CD4-positive, alpha-beta T cell treated with Interleukin-6 at 100 ng/mL for 8 hours (primary cell): Measurements from ENCODE around the gene PTPRH.
"Not testable (repeated sequence)": the region's sequence is repeated elsewhere in the genome, so short reads cannot be mapped to it uniquely, and the experiment has no call there.

Source experiments
- DNase-seq: peaks from one replicate; pipeline ENCODE4 v3.0.0-alpha.2; 2020; ENCODE audit warnings: mixed read lengths, low spot score

Gene PTPRH

GRCh38 chr19:55158423-55158822 lies 50.9 kb downstream of the PTPRH start:
- DNase-seq = no peak

- DNase-seq = no peak
Measured at GRCh38 chr19:55157064-55157908, 52.0 kb downstream of the PTPRH start, which contains the start of gene TNNI3. TSS of gene TNNI3 (minus strand) at chr19:55157732. CDS start at chr19:55157589, 143 bp downstream.

GRCh38 chr19:55156202-55157063 lies 52.9 kb downstream of the PTPRH start:
- no peak for DNase-seq

- DNase-seq = not testable (repeated sequence)
Measured at GRCh38 chr19:55155784-55156183, 53.5 kb downstream of the PTPRH start.

GRCh38 chr19:55153652-55154264 lies 55.5 kb downstream of the PTPRH start:
- DNase-seq = no peak

GRCh38 chr19:55152017-55152416 lies 57.3 kb downstream of the PTPRH start:
- no peak for DNase-seq

- DNase-seq = no peak
Measured at GRCh38 chr19:55149078-55150003, 60.0 kb downstream of the PTPRH start, which contains the start of gene TNNT1. TSS of gene TNNT1 (minus strand) at chr19:55149206. CDS start at chr19:55147157, 2,049 bp downstream.

GRCh38 chr19:55147545-55148251 lies 61.6 kb downstream of the PTPRH start:
- no peak for DNase-seq

- DNase-seq = no peak
Measured at GRCh38 chr19:55146705-55147273, 62.5 kb downstream of the PTPRH start.

- no peak for DNase-seq
Measured at GRCh38 chr19:55146078-55146704, 63.1 kb downstream of the PTPRH start.

- no peak for DNase-seq
Measured at GRCh38 chr19:55145232-55145631, 64.1 kb downstream of the PTPRH start.

GRCh38 chr19:55141696-55142095 lies 67.6 kb downstream of the PTPRH start:
- no peak for DNase-seq

GRCh38 chr19:55137915-55138314 lies 71.4 kb downstream of the PTPRH start:
- no peak for DNase-seq

- no peak for DNase-seq
Measured at GRCh38 chr19:55136399-55137102, 72.8 kb downstream of the PTPRH start.

GRCh38 chr19:55134736-55135135 lies 74.6 kb downstream of the PTPRH start:
- DNase-seq = no peak

GRCh38 chr19:55133639-55134444 lies 75.5 kb downstream of the PTPRH start:
- DNase-seq = no peak

- no peak for DNase-seq
Measured at GRCh38 chr19:55132453-55133129, 76.7 kb downstream of the PTPRH start.

GRCh38 chr19:55131421-55131820 lies 77.9 kb downstream of the PTPRH start:
- DNase-seq = no peak
